SK-N-MC (cell line): ENCODE measurements around the gene ANKRD11.

Experiments
- DNase-seq: peaks from one replicate; pipeline ENCODE4 v3.0.0-alpha.2; 2011; ENCODE audit warnings: low read depth, low spot score
- H3K27ac ChIP-seq: fragments of 200-600 bp; sonication (generic); 2 replicates; pipeline ENCODE4 v1.5.1; 2016; ENCODE audit warnings: mixed run types
- H3K36me3 ChIP-seq: fragments of 200-600 bp; sonication (generic); 2 replicates; pipeline ENCODE4 v1.6.1; 2017; ENCODE audit warnings: antibody characterized with exemption, low read length, mixed read lengths; ENCODE audit not compliant: insufficient read depth
- H3K4me3 ChIP-seq: fragments of 200-600 bp; sonication (generic); 2 replicates; pipeline ENCODE4 v1.5.1; 2016
- H3K9ac ChIP-seq: fragments of 200-600 bp; sonication (generic); 2 replicates; pipeline ENCODE4 v1.8.0; 2017; ENCODE audit warnings: mixed run types, mixed read lengths; ENCODE audit not compliant: insufficient read length
- H3K9me3 ChIP-seq: fragments of 200-600 bp; sonication (generic); 2 replicates; pipeline ENCODE4 v1.6.1; 2017; ENCODE audit warnings: low read depth, mild to moderate bottlenecking, antibody characterized with exemption, low read length, moderate library complexity, mixed read lengths
- EZH2 ChIP-seq: fragments of 200-600 bp; sonication (generic); IDR thresholded peaks from one replicate; pipeline ENCODE4 v1.6.1; 2017; ENCODE audit warnings: antibody characterized with exemption
- FOXP2 ChIP-seq: optimal IDR thresholded peaks from 2 replicates; pipeline ENCODE3; 2011; ENCODE audit warnings: mild to moderate bottlenecking, moderate library complexity; ENCODE audit not compliant: insufficient read depth; ENCODE audit errors: extremely low read length, control extremely low read depth
- POLR2AphosphoS5 ChIP-seq: IDR thresholded peaks from 2 replicates; pipeline ENCODE4 v1.6.1; 2012; ENCODE audit warnings: mild to moderate bottlenecking, low read depth, low read length, borderline replicate concordance

The ANKRD11 gene

GRCh38 chr16:89407282-89407924 lies 83.0 kb downstream of the ANKRD11 start:
- Histone ChIP-seq H3K4me3 (peak overlapping the region; percentile 30; the same call in 1 of the 2 replicates), H3K36me3 (no peaks in the 10 kb centered on the region), H3K9me3 (no peaks in the 10 kb centered on the region), H3K9ac (no peak overlapping the region), H3K27ac (no peak overlapping the region)
- no peak for DNase-seq
- TF ChIP-seq POLR2AphosphoS5 (no peak), EZH2 (no peak), FOXP2 (no peak)

- Histone ChIP-seq H3K36me3 (no peaks in the 10 kb centered on the region), H3K27ac (no peak overlapping the region), H3K9me3 (no peaks in the 10 kb centered on the region), H3K4me3 (no peak overlapping the region), H3K9ac (no peak overlapping the region)
- TF ChIP-seq POLR2AphosphoS5 (no peak), FOXP2 (no peak), EZH2 (no peak)
- no peak for DNase-seq
Measured at GRCh38 chr16:89406277-89406888, 84.0 kb downstream of the ANKRD11 start.

GRCh38 chr16:89404561-89404960 lies 85.8 kb downstream of the ANKRD11 start:
- Histone ChIP-seq H3K9ac (no peak overlapping the region), H3K27ac (peak overlapping the region; percentile 62), H3K36me3 (no peaks in the 10 kb centered on the region), H3K4me3 (no peak overlapping the region), H3K9me3 (no peaks in the 10 kb centered on the region)
- TF ChIP-seq POLR2AphosphoS5 (no peak), EZH2 (no peak)
- DNase-seq = no peak

- no peaks in the 10 kb centered on the region for H3K9me3 ChIP-seq
- H3K27ac ChIP-seq = no peak overlapping the region
- no peak for DNase-seq
- no peak overlapping the region for H3K9ac ChIP-seq
- H3K4me3 ChIP-seq = no peak overlapping the region
- TF ChIP-seq FOXP2 (no peak), EZH2 (no peak), POLR2AphosphoS5 (no peak)
- H3K36me3 ChIP-seq = no peaks in the 10 kb centered on the region
Measured at GRCh38 chr16:89402962-89403361, 87.4 kb downstream of the ANKRD11 start.

- Histone ChIP-seq H3K9ac (peak overlapping the region; percentile 5), H3K36me3 (no peaks in the 10 kb centered on the region), H3K27ac (peak overlapping the region; percentile 78; the same call in 1 of the 2 replicates), H3K9me3 (no peaks in the 10 kb centered on the region), H3K4me3 (peak overlapping the region; percentile 55)
- TF ChIP-seq FOXP2 (no peak), EZH2 (no peak), POLR2AphosphoS5 (no peak)
- DNase-seq = peak; percentile 20
Measured at GRCh38 chr16:89401641-89402445, 88.5 kb downstream of the ANKRD11 start.

GRCh38 chr16:89401205-89401604 lies 89.2 kb downstream of the ANKRD11 start:
- Histone ChIP-seq H3K9me3 (no peaks in the 10 kb centered on the region), H3K4me3 (peak overlapping the region; percentile 55), H3K9ac (no peak overlapping the region), H3K36me3 (no peaks in the 10 kb centered on the region), H3K27ac (peak overlapping the region; percentile 68; the same call in 1 of the 2 replicates)
- TF ChIP-seq FOXP2 (no peak), EZH2 (no peak), POLR2AphosphoS5 (no peak)
- no peak for DNase-seq

- Histone ChIP-seq H3K9ac (no peak overlapping the region), H3K9me3 (no peaks in the 10 kb centered on the region), H3K4me3 (no peak overlapping the region), H3K27ac (no peak overlapping the region), H3K36me3 (no peaks in the 10 kb centered on the region)
- no peak for TF ChIP-seq POLR2AphosphoS5
- TF ChIP-seq EZH2 = no peak
- TF ChIP-seq FOXP2 = no peak
- no peak for DNase-seq
Measured at GRCh38 chr16:89400740-89401139, 89.6 kb downstream of the ANKRD11 start.

GRCh38 chr16:89398924-89399323 lies 91.4 kb downstream of the ANKRD11 start:
- DNase-seq = no peak
- H3K9me3 ChIP-seq = no peaks in the 10 kb centered on the region
- TF ChIP-seq FOXP2 (no peak), EZH2 (no peak), POLR2AphosphoS5 (no peak)
- no peaks in the 10 kb centered on the region for H3K36me3 ChIP-seq
- no peak overlapping the region for H3K9ac ChIP-seq
- H3K4me3 ChIP-seq = no peak overlapping the region
- no peak overlapping the region for H3K27ac ChIP-seq
